GM18867 (cell line): ENCODE results near the gene TBATA.

Experiments used
- ATAC-seq: cut with Tn5 transposase; IDR thresholded peaks from one replicate; pipeline ENCODE4 v1.9.1; 2021; ENCODE audit warnings: mild to moderate bottlenecking, moderate library complexity; ENCODE audit not compliant: unreplicated experiment

Gene TBATA

GRCh38 chr10:70785190-70785589 is at the start of gene TBATA:
TBATA (minus strand) TSS chr10:70785377; CDS start chr10:70783379, 1,998 bp downstream.
- no peak for ATAC-seq

GRCh38 chr10:70834441-70835151 is 49.4 kb upstream of the TBATA start:
- ATAC-seq, result no peak

DNA sequence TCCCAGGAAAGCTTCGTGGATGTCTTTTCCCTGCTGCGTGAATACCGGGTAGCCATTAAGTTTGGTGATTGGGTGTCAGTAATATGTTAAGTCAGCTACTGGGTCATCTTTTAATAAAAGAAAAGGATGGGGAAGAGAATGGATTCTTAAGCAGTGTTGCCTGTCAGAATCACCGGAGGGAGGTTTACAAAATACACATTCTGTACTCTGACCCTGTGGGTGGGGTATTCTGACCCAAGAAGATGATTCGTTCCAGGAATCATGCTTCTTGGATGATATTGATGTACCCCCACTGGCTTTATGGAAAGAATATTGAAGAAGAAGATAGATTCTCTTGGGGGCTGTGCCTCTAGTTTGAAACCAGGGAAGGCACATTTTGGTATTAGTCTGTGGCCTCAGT is 48.8 kb upstream of the TBATA start:
- no peak for ATAC-seq

GRCh38 chr10:70833601-70834000 is 48.4 kb upstream of the TBATA start:
- no peak for ATAC-seq

DNA sequence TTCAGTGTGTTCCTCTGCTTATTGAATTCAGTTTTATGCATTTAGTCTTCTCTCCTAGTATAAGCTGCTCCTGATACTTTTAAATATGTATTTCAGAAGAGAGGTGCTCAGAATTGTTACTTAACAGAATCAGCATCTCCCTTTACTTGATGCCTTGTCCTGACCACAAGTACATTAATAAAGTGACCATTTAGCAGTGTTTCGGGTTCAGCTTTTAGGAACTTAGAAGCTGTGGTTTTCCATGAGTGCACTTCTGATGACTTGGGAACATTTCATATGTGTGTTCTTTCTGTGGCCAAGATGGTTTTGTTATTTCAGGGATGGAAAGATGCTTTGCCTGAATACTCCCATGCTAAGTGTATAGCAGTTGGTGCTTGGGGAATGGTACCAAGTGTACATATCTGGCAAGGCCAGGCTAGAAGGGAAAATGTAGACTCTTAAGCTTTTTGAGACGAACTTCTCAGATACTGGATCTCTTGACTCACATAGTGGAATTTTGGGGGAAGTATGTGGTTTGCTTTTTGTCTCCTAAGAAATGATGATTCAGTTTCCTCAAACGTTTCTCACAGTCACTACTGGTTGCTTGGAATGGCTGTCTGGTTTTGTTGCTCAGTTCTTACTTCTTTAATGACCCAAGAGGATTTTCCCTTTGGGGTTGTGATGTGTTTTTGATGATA is 47.8 kb upstream of the TBATA start:
- no peak for ATAC-seq

DNA sequence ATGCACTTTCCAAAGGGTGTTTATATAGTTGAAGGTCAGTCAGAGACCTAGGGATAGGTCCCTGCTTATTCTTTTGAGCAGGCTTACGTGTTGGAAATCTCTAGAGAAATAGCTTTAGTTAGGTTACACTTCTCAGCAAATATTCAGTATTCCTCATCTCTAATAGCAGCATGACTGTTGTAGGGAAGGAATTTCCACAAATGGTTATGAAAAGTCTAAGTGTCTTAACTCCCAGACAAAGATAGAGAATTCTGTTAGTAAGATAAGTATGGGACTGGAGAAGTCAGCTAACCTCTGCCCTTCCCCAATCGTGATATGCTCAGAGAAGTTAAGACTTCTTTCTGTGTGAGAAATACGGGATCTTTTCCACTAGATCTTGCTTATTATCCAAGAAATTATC is 47.0 kb upstream of the TBATA start:
- ATAC-seq, result no peak

DNA sequence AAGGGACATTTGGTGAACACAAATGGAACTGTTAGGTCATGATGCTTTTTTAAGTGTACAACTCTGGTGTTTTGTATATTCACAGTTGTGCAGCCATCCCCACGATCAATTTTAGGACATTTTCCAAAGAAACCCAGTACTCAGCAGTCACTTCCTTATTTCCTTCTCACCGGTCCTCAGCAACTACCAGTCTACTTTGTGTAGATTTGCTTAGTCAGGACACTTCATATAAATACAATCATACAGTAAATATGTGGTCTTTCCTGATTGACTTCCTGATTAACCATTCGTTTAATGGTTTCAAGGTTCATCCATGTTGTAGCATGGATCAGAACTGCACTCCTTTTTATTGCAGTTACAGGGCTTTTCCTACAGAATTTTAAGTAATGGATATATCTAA is 45.0 kb upstream of the TBATA start:
- no peak for ATAC-seq

DNA sequence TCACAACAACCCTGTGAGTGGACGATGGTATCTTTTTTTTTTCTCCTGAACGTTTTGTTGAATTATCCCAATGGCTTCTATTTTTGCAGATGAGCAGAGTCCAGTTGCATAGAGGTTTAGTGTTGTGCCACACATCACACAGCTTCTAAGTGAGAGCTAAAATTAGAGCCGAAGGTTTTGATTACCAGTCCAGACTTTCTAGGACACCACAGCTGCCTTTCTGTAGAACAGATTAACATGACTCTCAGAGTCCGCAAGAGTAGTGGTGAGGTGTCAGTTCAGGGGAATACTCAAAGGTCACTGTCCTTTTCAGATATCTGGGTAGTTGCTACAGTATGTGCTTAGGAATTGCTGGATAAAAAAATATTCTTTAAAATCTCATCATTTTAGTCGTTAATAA is 44.4 kb upstream of the TBATA start:
- no peak for ATAC-seq

DNA sequence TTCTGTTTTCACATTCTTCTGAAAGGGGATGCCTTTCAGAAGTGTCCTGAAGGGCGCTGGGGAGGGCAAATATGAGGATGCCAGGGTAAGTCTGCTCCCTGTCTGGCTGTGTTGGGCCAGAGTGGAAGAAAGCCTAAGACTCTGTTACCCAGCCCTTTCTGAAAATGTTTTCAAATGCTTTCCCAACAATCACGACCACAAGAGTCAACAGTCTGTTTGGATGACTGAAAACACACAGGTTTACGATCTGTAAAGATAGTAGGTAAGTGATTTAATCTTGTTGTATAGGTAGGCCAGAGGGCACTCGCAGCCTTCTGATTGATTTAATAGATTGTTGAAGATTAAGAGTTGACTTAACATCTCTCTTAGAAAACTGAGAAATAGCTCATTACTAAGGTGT is 43.7 kb upstream of the TBATA start:
- ATAC-seq, result no peak

DNA sequence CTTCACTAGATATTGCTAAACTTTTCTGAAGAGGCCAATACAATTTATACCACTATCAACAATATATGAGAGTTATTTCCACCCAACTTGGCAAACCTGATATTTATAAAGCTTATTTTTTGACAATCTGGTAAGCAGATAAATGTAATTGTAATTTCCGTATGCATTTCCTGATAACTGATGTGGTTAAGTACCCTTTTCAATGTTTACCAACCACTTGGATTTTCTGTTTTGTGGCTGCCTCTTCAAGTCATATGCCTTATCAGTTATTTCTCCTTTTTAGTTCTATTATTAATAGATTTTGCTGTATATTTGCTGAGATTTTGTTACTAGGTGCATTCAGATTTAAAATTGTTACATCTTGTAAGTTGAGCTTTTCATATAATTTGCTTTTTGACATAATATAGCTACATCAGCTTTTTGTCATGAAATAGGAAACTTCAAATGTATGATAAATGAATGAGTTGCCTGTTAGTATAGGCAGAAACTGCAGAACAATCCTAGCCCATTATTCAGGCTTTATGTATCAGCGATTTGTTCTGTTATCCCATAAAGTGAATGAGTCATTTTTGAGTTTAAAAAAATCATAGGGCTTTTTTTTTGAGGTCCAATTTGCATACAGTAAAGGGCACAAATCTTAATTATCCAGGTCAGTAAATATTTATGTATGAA is 42.0 kb upstream of the TBATA start:
- ATAC-seq, result no peak

DNA sequence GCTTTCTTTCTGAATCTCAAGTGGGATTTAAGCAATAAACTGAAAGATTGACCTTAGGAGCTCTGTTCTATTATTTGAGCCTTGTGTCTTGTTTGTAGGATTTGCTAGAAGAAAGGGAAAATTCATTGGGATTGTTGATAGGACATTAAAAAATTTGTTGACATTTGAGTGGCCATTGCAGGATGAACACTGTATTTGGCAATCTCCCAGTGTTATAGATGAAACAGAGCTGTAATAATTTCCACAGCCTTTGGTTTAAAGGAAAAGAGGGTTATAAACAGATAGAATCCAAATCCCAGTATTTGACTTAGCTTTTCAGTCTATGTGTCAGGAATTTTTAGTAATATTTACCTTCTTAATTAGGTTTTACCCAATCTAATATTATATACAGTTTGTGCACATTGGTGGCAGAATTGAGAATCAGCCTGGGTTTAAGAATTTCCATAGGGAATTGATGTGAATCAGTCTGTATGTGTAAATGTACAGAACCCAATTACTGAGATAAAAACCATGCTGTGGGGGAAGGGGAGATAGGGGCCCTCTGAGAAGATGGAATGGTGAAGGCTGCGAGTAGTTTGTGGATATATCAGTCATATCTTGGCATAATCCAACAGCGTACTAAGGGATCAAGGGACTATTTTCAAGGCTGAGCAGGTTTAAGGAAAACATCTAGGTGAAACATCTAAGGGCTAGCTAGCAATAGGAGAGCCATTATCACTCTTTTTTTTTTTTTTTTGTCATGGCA is 37.1 kb upstream of the TBATA start:
- no peak for ATAC-seq

DNA sequence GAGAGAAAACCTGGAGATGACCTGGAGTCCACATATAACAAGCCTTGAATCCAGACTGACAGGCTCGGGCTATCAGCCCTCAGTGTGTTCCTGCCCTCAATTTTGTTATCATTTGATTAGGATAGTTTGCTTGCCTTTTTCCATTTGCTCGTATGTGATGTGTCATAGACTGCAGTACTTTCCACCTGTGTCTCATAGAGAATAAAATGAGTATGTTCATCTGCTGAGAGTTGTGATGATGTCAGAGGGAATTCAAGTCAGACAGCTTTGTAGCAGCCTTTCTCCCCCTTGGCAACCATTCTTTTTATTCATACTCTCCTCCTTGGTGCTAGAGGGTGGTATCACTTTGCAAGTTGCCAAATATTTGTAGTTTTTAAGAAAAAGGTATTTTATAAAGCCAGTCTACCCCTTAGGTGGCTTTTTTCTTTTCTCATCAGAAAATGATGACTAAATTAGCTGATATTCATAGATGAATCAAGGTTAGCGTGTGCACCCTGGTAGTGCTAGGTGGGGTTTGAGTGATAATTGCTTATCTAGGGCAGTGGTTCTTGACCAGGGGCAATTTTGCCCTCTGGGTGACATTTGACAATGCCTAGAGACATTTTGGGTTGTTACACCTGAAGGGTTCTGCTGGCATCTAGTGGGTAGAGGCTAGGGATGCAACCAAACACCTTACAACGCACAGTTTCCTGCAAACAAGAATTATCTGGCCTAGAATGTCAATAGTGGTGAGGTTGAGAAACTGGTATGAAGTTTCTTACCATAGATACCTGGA is 36.0 kb upstream of the TBATA start:
- no peak for ATAC-seq

DNA sequence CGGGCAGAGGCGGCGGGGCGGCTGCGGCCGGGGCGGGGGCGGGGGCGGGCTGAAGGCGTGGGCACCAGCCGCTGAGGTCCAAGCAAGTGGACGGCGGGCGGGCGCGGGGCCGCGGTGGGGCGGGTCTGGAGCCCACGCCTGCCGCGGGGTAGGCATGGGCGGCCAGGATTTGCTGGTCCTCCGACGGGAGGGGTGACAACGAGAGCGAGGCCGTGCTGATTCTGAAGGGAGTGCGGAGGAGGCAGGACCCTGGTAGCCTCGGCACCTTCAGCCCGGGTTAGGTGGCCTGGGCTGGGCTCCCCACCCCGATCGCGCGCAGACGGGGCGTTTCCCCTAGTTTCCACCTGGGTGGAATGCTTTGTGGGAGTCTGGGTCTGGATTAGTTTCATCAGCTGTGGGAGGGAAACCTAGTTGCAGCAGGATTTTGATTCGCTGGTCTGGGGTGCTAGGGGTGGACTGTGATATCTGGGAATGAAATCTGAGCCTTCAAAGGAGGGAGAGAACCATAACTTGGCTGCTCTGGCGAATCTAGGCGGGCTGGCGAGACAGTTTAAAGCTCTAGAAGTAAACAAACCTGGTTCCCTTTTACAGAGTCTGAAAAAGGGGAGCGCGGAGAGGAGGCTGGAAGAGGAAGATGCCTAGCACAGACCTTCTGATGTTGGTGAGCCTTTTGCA is 31.2 kb upstream of the TBATA start:
- ATAC-seq, result peak; percentile 45

GRCh38 chr10:70815504-70816219 is 30.5 kb upstream of the TBATA start, which contains the start of gene SGPL1:
SGPL1 (plus strand) TSS chr10:70815948; CDS start chr10:70816854, 906 bp downstream.
- peak; percentile 89 for ATAC-seq

DNA sequence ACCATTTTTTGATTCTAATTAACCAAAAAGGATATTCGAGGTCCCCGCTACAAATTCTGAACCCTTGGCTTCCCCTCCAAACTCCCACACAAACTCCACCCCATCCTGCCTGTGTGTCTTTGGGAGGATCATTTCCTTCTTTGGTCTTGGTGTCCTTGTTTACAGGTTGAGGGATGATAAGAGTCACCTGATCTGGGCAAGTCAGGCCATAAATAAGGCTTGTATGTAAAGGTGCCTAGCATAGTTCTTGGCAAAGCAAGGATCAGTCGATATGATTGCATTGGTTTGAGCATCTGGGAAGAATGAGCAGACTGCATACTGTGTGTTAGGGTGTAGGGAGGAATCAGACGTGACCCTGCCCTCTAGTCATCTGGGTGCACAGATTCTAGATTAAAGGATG is 28.9 kb upstream of the TBATA start:
- no peak for ATAC-seq

- no peak for ATAC-seq
These were observed 27.6 kb upstream of the TBATA start for GRCh38 chr10:70812814-70813213.

- ATAC-seq, result no peak
These were observed 26.7 kb upstream of the TBATA start for GRCh38 chr10:70811881-70812280.

DNA sequence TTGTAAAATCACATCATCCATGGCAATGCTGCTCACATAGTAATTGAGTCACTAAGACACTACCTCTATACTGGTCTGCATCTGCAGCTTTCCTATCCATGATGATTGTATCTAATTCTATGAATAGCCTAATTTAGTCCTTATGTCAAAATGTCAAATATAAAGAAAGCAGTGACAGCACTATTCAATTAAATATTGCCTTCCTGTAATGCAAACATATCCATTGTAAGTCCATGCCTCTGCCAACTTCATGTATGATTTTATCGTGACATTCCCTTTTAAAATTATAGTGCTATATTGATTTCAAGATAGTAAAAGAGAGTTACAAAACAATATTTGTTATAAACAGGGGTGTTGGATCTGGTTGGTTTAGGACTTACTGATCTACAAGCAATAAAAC is 25.8 kb upstream of the TBATA start:
- ATAC-seq, result no peak

DNA sequence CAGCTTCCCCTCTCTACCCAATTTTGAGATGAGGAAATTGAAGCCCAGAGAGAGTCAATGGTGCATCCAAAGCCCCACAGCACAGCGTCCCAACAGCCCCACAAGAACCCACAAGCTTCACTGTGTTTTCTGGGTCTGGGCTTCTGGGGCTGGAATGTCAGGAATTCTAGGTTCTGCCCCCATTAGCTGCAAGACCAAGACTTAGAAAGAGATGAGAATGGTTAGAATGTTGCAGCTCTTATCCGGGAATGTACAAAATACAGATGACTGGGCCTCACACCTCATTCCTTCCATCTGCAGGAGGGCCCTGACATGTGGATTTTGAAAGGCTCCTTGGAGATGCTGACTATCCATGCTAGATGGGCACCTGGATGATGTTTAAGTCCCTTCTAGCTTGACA is 24.5 kb upstream of the TBATA start:
- no peak for ATAC-seq
